Activated CD4-positive, alpha-beta T cell treated with anti-CD3 and anti-CD28 coated beads, Interleukin-2, amount 50 U/mL, for 4 hours (primary cell): Measurements from ENCODE around the gene CD86.
"Not testable (repeated sequence)": the region's sequence is repeated elsewhere in the genome, so short reads cannot be mapped to it uniquely, and the experiment has no call there.

Source experiments
- DNase-seq, 2 experiments: peaks; one replicate each; pipeline ENCODE4 v3.0.0-alpha.2; 2020

Gene CD86

GRCh38 chr3:122055215-122055614 is at the start of gene CD86:
TSS of gene CD86 (plus strand) at chr3:122055362. CDS start at chr3:122055490, 128 bp downstream.
- no peak for DNase-seq

DNA sequence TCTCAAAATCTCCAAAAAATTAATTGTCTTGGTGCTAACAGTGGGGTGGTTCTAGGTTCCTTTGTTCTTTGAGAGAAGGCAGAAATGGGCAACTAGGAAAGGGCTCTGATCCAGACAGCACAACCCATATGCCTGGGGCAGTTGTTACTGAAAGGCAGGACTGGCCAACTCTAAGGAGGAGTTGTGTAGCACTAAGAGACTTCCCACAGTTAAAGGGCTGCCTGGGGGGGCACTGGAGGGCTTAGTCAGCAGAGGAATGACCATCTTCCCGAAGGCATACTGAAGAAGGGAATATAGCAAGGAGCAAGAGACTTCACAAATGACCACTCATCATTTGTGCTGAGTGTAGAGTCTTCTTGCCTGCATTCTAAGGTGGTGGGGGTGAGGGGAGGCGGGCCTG is 48.9 kb upstream of the CD86 start:
- DNase-seq: no peak

- no peak for DNase-seq
Observed at GRCh38 chr3:122008166-122008565, 47.0 kb upstream of the CD86 start.

DNA sequence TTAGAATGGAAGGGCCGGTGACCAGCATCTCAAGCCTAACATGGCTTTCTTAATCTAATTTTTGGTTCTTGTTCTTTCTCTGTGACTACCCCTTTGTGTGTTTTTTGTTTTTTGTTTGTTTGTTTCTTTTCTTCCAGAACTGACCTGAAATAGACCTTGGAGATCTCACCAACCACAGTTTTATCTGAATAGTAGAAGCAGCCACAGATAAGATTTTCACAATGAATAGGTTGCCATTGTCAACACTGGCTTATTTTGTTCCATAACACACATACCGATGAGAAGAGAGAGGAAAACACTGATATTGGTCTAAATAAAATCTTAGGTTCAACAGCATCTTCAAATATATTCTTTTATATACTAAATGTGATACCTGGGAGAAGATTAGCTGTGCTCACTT is 44.7 kb upstream of the CD86 start:
- DNase-seq: no peak

GRCh38 chr3:122011396-122011795 is 43.8 kb upstream of the CD86 start:
- no peak for DNase-seq

GRCh38 chr3:122012821-122013220 is 42.3 kb upstream of the CD86 start:
- DNase-seq: no peak

- no peak for DNase-seq
Observed at GRCh38 chr3:122013448-122013925, 41.7 kb upstream of the CD86 start.

- DNase-seq: no peak
Observed at GRCh38 chr3:122014741-122015140, 40.4 kb upstream of the CD86 start.

DNA sequence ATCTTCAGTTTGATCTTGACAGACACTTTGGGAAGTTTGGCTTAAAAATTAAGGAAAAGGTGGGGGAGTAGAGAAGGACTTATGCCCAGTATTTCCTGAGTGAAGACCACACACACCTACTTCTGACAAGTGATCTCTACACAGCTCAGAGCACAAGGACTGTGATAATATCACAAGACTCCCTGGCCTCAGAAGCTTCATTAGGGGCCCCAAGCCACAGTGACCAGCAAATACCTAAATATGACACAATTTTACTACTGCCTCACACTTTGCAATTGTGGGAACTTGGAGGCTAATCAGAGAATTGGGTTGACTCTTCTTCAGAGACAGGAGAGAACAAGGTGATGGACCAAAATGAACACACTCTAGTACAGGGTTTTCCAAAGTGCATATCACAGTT is 35.7 kb upstream of the CD86 start:
- no peak for DNase-seq

- no peak for DNase-seq
Observed at GRCh38 chr3:122021037-122021436, 34.1 kb upstream of the CD86 start.

DNA sequence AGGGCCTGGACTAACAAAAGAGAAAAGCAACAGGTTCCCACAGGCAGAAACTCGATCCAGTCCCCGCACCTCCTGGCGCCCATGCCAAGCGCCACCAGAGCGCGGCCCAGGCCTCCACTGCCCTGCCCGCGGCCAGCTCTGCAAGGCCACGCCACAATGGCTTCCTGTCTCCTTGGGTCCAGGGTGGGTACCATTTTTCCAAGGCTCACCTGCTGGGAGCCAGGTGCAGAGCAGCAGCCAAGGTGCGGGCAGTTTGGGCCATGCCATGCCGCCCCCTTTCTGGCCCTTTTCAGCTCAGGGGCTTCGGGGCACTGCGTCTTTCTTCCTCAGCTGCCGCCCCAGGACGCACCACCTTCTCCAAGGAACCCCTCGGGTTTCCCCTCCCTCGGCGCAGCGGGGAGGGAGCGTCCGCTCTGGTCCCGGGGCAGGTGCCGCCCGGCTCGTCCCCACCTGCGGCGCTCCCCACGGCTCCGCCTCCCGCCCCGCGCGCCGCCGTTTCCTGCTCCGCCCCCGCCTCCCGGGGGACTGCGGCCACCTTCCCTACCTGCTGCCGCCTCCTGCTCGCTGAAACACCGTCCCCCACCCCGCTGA is 33.3 kb upstream of the CD86 start, which contains the start of gene ILDR1:
Gene ILDR1 (minus strand): TSS at position 437 of the 591 bp plus-strand sequence. CDS start 170 bp downstream, at position 267.
- no peak for DNase-seq

DNA sequence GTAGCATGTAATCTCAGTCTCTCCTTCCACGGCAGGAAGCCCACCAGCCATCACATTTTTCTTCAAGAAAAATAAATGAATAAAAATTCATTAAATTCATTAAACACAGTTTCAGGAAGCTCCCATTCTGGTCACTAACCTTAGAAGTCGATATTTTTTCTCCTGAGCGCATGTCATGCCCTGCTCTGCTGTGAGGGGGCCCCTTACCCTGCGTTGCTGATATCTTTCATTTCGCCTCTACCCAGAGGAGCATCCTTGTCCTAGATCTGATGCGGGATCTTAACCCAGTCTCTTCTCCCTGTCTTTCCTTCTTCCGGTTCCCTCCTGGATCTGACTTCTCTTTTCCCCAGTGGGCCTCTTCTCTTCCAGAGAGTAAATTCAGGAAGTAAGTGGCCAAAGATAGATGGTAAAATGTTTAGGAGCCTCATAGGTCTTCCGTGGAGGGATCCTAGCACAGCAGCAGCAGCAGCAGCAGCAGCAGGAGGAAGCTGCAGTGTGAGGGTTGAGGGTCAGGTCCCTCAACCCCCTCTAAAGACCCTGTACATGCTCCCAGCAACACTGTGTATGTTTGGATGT is 31.7 kb upstream of the CD86 start:
- no peak for DNase-seq

DNA sequence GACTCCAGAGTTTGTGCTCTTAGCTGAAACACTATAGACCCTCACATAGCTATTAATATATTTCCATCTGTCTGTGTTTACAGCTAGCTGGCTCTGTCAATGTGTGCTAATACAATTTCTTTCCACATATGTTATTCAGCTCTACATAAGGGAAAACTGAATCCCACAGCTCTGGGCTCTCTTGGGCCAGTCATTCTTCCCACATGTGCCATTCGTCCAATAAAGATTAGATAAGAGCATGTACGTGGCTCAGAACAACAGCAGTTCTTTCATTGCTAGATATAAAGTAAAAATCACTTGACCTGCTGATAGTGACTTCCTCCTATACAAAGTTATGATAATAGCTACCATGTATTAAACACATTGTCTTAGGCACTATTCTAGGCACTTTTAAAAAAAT is 30.4 kb upstream of the CD86 start:
- DNase-seq: no peak

GRCh38 chr3:122025296-122025695 is 29.9 kb upstream of the CD86 start:
- DNase-seq: no peak

- DNase-seq: no peak
Observed at GRCh38 chr3:122030381-122031122, 24.6 kb upstream of the CD86 start.

GRCh38 chr3:122031123-122031468 is 24.1 kb upstream of the CD86 start:
- DNase-seq: no peak

DNA sequence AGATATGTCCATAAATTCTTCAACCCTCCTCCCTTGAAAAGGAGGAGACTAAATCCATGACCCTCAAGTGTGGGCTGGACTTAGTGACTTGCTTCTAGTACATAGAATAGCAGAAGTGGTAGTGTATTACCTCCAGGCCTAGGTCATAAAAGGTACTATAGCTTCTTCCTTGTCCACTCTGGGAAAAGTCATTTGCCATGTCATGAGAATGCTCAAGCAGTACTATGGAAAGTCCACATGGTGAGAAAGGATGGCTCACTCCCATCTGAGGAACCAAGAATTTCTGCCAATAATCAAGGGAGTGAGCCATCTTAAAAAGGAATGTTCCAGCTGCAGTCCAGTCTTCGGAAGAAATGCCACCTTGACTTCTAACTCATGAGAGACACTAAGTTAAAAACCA is 22.6 kb upstream of the CD86 start:
- DNase-seq: no peak

DNA sequence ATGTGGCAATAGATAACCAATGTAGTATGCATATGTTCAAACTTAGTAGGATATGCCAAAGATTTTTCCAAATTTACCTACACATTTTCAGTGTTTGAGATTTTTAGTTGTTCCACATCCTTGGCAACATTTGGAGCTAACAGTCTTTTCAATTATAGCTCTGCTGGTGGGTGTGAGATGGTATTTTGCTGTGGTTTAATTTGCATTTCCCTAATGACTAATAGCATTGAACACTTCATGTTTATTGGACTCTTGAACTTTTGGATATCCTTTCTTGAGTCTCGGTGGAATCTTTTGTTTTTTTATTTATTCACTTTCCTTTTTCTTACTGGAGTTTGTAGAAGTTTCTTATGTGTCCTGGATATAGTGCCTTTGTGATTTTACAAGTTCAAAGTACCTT is 22.1 kb upstream of the CD86 start:
- DNase-seq: no peak

DNA sequence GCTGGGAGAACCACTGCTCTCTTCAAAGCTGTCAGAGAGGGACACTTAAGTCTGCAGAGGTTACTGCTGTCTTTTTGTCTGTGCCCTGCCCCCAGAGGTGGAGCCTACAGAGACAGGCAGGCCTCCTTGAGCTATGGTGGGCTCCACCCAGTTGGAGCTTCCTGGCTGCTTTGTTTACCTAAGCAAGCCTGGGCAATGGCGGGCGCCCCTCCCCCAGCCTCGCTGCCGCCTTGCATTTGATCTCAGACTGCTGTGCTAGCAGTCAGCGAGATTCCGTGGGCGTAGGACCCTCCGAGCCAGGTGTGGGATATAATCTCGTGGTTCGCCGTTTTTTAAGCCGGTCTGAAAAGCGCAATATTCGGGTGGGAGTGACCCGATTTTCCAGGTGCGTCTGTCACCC is 7.9 kb upstream of the CD86 start:
- not testable (repeated sequence) for DNase-seq

DNA sequence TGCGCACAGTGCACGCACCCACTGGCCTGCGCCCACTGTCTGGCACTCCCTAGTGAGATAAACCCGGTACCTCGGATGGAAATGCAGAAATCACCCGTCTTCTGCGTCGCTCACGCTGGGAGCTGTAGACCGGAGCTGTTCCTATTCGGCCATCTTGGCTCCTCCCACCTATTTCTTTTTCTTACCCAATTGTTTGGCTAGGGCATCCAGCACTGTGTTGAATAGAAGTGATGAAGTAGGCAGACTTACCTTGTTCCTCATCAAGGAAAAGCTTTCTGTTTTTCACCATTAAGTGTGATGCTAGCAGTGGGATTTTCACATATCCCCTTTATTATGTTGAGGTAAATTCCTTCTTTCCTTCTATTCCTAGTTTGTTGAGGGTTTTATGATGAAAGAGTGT is 7.4 kb upstream of the CD86 start:
- DNase-seq: not testable (repeated sequence)

DNA sequence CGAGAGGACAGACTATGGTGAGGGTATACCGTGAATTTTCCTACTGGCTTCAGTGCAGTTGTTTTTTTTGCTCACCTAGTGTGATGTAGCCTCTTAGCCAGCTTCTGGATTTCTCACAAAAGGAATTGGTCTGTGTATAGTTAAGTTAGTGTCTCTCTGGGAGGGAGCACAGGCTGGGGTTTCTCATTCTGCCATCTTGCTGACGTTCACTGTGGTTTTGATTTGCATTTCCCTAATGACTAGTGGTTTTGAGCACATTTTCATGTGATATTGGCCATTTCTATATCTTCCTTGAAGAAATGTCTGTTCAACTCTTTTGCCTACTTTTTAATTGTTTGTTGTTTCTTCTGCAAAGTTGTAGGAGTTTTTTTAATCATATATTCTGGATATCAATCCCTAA is 2.2 kb upstream of the CD86 start:
- DNase-seq: no peak

GRCh38 chr3:122057671-122058070 is 2.5 kb downstream of the CD86 start:
- no peak for DNase-seq

- DNase-seq: no peak
Observed at GRCh38 chr3:122058294-122058693, 3.1 kb downstream of the CD86 start.

DNA sequence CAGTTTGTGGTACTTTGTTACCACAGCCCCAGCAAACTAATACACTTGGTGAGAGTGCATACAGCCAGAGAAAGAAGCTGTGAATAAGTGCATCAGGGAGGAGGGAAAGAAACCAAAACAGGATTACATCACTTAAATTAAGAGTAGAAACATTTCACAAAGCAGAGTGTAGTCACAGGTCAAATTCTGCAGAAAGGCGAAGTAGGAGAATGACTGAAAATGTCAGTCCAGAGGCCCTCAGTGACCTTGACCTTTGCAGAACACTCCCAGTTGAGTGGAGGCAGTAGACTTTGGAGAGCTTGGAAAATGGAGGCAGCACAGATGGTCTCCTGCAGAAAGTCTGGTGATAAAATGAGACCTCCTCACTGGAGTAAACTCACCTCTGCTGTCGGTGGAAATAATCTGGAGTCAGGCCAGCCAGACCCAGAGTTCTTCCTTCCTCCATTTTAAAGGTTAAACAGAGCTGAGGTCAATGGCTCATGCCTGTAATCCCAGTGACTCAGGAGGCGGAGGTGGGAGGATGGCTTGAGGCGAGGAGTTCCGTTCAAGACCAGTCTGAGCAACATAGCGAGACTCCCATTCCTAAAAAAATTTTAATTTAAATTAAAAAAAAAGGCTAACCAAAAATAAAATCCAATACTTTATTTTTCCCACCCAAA is 5.0 kb downstream of the CD86 start:
- DNase-seq: no peak
